Prostate gland (tissue), 2 donors: ENCODE measurements around the gene ANKRD6. TPM values are rescaled to one million over a fixed set of nuclear protein-coding genes. Genes with fewer than 3 reads are reported as not detected.

Experiments
- DNase-seq: peaks from one replicate; pipeline ENCODE4 v3.0.0-alpha.2; 2019; ENCODE audit warnings: low spot score
- H3K27ac ChIP-seq, 2 donors: fragments of 200-600 bp; sonication (generic); 2 replicates each; pipeline ENCODE4 v1.5.1; 2017 to 2019
- H3K27me3 ChIP-seq: fragments of 200-600 bp; sonication (generic); replicated peaks from 2 replicates; pipeline ENCODE4 v1.5.1; 2019; ENCODE audit not compliant: insufficient read depth
- H3K36me3 ChIP-seq, 2 donors: fragments of 200-600 bp; sonication (generic); 1 replicate in 1 of 2; 2 replicates in 1 of 2; pipeline versions ENCODE4 v1.5.1 to v1.8.1; 2017 to 2019
- H3K4me1 ChIP-seq: fragments of 200-600 bp; sonication (generic); replicated peaks from 2 replicates; pipeline ENCODE4 v1.5.1; 2019
- H3K4me3 ChIP-seq, 2 donors: fragments of 200-600 bp; sonication (generic); 2 replicates each; pipeline ENCODE4 v1.5.1; 2017 to 2019
- H3K9me3 ChIP-seq: fragments of 200-600 bp; sonication (generic); 2 replicates; pipeline ENCODE4 v1.5.1; 2017
- POLR2A ChIP-seq: fragments of 450-650 bp; IDR thresholded peaks from one replicate; pipeline ENCODE4 v1.6.1; 2016; ENCODE audit warnings: antibody characterized with exemption, mild to moderate bottlenecking
- POLR2AphosphoS5 ChIP-seq: sonication (generic); formaldehyde crosslinking; IDR thresholded peaks from one replicate; pipeline ENCODE4 v1.6.1; 2017; ENCODE audit warnings: antibody characterized with exemption
- WGBS: methylation state at CpG from one replicate; pipeline ENCODE4 v1.1.5; 2018; 5-methylcytosine and 5-hydroxymethylcytosine counted together
- intact Hi-C: fragments of 100-400 bp; cut with DNase I; formaldehyde crosslinking; loops from one replicate; pipeline ENCODE4 v1.14.2; 2022
- total RNA-seq, 2 donors: library from RNA; depleted of rRNA; stranded (reverse); fragments of >200 nt; gene quantifications; one replicate each; pipeline ENCODE4 v1.1.0, GENCODE V29; 2016
- TF ChIP-seq, protein P1 (sequence below), 4 experiments: fragments of 200-600 bp in 2 of 4; fragments of 450-650 bp in 2 of 4; sonication (generic) in 2 of 4; IDR thresholded peaks; 1 replicate in 3 of 4; 2 replicates in 1 of 4; pipeline ENCODE4 v1.5.1; 2016 to 2019; ENCODE audit warnings: antibody characterized with exemption in 4 of 4, mild to moderate bottlenecking in 2 of 4, moderate library complexity in 2 of 4

The ANKRD6 gene
- total RNA-seq, 2 donors from 2014 or later: 11.9 to 30.9 TPM

DNA sequence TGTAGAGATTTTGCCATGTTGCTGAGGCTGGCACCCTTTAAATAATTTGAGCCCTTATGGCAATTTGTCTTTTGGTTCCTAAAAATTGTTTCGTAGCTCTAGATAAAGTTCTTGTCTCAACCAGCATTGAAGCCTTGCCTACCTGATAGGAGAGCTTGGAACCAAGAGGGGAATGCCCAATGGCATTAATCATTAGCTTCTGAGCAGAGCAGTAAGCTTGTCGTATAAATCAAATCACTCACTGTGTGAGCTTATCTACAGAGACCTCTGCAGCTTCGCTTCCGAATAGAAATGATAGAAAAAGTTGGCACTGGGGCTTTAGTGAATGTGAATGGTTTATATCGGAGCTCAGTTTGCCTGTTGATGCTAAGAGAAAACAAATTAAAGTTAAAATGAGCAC lies 10.7 kb downstream of the ANKRD6 start:
- 49% methylated on average over 5 of the region's 5 CpGs for WGBS
- Histone ChIP-seq H3K4me1 (no peaks in the 10 kb centered on the region), H3K27ac (no peak overlapping the region), H3K36me3 (no peaks in the 10 kb centered on the region), H3K4me3 (no peak overlapping the region), H3K27me3 (no peaks in the 10 kb centered on the region), H3K9me3 (no peaks in the 10 kb centered on the region)
- no peak for DNase-seq
- intact Hi-C loops: no loop called here
- TF ChIP-seq POLR2A (no peak), POLR2AphosphoS5 (no peak)
- TF ChIP-seq, protein P1, sequence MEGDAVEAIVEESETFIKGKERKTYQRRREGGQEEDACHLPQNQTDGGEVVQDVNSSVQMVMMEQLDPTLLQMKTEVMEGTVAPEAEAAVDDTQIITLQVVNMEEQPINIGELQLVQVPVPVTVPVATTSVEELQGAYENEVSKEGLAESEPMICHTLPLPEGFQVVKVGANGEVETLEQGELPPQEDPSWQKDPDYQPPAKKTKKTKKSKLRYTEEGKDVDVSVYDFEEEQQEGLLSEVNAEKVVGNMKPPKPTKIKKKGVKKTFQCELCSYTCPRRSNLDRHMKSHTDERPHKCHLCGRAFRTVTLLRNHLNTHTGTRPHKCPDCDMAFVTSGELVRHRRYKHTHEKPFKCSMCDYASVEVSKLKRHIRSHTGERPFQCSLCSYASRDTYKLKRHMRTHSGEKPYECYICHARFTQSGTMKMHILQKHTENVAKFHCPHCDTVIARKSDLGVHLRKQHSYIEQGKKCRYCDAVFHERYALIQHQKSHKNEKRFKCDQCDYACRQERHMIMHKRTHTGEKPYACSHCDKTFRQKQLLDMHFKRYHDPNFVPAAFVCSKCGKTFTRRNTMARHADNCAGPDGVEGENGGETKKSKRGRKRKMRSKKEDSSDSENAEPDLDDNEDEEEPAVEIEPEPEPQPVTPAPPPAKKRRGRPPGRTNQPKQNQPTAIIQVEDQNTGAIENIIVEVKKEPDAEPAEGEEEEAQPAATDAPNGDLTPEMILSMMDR (IDR thresholded peaks at IDR 0.05): no peak

DNA sequence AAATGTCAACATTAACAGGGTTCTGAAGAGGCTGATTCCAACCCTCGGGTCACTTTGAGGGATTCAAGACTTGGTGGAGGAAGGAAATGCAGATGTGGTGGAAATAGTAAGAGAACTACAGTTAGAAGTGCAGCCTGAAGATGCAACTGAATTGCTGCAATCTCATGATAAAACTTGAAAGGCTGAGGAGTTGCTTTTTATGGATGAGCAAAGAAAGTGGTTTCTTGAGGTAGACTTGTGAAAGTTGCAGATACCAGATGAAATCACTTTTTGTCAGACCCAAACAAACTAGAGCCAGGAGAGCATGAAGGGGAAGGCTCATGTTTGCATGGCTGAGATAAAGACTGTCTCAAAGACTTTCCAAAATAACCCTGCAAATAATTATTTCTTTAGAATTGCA lies 16.2 kb downstream of the ANKRD6 start:
- H3K36me3 ChIP-seq: no peaks in the 10 kb centered on the region
- no peak overlapping the region for H3K27ac ChIP-seq
- no peak for TF ChIP-seq POLR2AphosphoS5
- TF ChIP-seq POLR2A: no peak
- TF ChIP-seq, protein P1 (IDR thresholded peaks at IDR 0.05): no peak
- no peaks in the 10 kb centered on the region for H3K4me1 ChIP-seq
- DNase-seq: no peak
- no peaks in the 10 kb centered on the region for H3K27me3 ChIP-seq
- H3K4me3 ChIP-seq: no peak overlapping the region
- H3K9me3 ChIP-seq: no peaks in the 10 kb centered on the region
- intact Hi-C loops: no loop called here
- WGBS: 53% methylated on average over 1 of the region's 1 CpG

DNA sequence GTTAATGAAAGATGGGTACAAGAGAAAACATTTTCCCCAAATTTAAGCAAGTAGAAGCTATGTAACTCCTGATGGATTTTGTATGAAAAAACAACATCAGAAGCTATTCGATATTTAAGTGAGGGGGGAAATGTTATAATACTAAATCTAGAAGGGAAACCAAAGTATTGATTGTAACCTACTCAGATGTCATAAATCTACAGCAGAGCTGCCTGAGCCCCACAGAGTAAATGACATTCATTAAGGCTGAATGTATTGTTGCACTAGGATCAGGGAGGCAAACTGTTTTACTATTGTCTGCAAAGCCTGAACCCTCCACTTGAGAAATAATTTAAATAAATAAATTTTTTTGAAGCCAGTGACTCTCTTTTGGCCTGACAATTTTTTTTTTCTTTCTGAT lies 19.3 kb downstream of the ANKRD6 start:
- Histone ChIP-seq H3K4me1 (no peaks in the 10 kb centered on the region), H3K36me3 (no peaks in the 10 kb centered on the region), H3K27me3 (no peaks in the 10 kb centered on the region), H3K4me3 (no peak overlapping the region), H3K27ac (no peak overlapping the region), H3K9me3 (no peaks in the 10 kb centered on the region)
- DNase-seq: no peak
- 67% methylated on average over 1 of the region's 1 CpG for WGBS
- TF ChIP-seq POLR2A (no peak), POLR2AphosphoS5 (no peak)
- TF ChIP-seq, protein P1 (IDR thresholded peaks at IDR 0.05): no peak
- intact Hi-C loops: no loop called here

DNA sequence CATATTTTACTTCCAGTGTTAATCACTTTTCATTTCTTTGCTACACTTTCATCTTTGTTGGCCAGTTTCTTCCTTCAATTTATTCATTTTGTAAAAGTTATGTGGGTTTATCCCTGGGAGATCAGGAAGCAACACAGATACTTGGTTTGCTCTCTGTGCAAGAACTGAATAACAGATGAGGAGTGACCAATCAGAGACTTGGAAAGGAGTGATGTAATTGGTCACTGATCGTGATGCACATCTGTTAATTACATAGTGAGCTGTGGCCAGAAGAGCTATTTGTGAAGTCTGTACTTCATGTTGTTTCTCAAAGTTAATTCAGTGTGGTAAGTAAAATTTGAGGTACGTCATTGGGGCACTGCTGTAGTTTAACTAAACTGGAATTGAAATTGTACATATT lies 21.3 kb downstream of the ANKRD6 start:
- TF ChIP-seq, protein P1 (IDR thresholded peaks at IDR 0.05): no peak
- TF ChIP-seq POLR2AphosphoS5 (no peak), POLR2A (no peak)
- 84% methylated on average over 2 of the region's 2 CpGs for WGBS
- Histone ChIP-seq H3K27me3 (no peaks in the 10 kb centered on the region), H3K4me1 (no peaks in the 10 kb centered on the region), H3K4me3 (no peak overlapping the region), H3K27ac (no peak overlapping the region), H3K9me3 (no peaks in the 10 kb centered on the region), H3K36me3 (no peaks in the 10 kb centered on the region)
- DNase-seq: no peak
- intact Hi-C loops: no loop called here

- WGBS: 95% methylated on average over 5 of the region's 5 CpGs
- no peaks in the 10 kb centered on the region for H3K27me3 ChIP-seq
- DNase-seq: no peak
- H3K4me1 ChIP-seq: no peaks in the 10 kb centered on the region
- TF ChIP-seq, protein P1 (IDR thresholded peaks at IDR 0.05): no peak
- TF ChIP-seq POLR2A (no peak), POLR2AphosphoS5 (no peak)
- intact Hi-C loops: no loop called here
- no peak overlapping the region for H3K4me3 ChIP-seq
- H3K27ac ChIP-seq: no peak overlapping the region
- H3K9me3 ChIP-seq: no peaks in the 10 kb centered on the region
- no peaks in the 10 kb centered on the region for H3K36me3 ChIP-seq
These were observed 25.8 kb downstream of the ANKRD6 start for GRCh38 chr6:89458704-89459103.
